GM12875 (cell line): ENCODE measurements around the gene DIP2B.

Experiments used
- H3K4me3 ChIP-seq: one replicate; pipeline ENCODE4 v1.5.1; 2011; ENCODE audit warnings: low read depth, low read length, control low read depth
- CTCF ChIP-seq: IDR thresholded peaks from 2 replicates; pipeline ENCODE4 v1.5.1; 2011; ENCODE audit warnings: low read depth, mild to moderate bottlenecking, control low read depth, inconsistent platforms, low read length, moderate library complexity, borderline replicate concordance; ENCODE audit not compliant: insufficient read depth

The DIP2B gene

DNA sequence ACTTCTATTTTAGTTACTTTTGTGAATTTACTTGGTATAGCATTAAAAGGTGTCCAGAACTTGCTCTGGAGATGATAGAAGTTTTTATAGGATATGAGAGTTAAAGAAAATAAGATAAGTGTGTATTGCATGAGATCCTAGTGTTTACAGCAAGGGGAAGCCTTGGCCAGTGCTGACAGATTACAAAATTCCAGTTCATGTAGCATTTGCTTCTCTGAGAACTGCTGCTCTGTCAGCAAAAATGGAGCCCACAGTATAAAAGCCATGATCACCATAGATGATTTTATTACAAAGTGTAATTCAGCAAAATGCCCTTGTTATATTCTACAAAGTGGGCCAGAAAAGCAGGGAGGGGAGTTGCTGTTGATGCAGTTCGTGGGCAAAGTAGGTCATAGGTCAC, 219.1 kb downstream of the DIP2B start:
- no peak for TF ChIP-seq CTCF
- H3K4me3 ChIP-seq, result no peak overlapping the region

GRCh38 chr12:50725011-50725942, 220.5 kb downstream of the DIP2B start:
- no peak for TF ChIP-seq CTCF
- no peak overlapping the region for H3K4me3 ChIP-seq

GRCh38 chr12:50727466-50727865, 222.7 kb downstream of the DIP2B start:
- no peak for TF ChIP-seq CTCF
- H3K4me3 ChIP-seq, result no peak overlapping the region

DNA sequence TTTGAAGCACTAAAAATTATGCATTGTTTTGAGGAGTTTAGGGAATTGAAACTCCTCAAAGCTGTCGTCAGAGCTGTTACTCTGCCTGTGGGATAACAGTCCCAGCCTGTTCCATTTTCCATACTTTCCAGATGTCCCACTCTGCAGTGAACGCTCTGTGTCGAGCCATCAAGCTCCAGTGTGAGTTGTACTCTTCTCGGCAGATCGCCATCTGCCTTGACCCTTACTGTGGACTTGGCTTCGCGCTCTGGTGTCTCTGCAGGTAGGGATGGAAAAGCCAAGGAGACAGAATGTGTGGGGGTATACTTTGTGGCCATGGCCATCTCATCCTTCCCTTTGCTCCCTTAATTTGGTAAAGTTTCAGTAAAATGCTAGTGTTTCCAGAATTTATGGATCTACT, 223.6 kb downstream of the DIP2B start:
- TF ChIP-seq CTCF, result no peak
- H3K4me3 ChIP-seq, result no peak overlapping the region

DNA sequence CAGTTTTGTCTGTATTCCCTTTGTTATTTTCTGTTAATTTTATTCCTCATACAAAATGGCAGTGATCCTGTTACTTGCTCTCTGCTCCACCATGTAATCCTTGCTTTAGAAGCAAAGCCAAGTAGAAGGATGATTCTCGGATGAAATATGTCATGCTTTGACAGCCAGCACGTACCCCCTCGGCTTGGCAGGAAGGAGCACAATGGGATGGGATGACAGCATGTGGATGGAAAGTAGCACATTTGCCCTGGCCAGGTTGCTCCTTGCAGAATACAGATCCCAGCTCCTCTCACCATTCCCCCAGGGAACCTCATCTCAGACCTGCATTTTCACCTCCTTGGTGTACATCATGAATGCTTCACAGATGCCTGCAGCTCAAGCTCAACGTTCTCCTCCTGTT, 224.1 kb downstream of the DIP2B start:
- no peak overlapping the region for H3K4me3 ChIP-seq
- no peak for TF ChIP-seq CTCF

DNA sequence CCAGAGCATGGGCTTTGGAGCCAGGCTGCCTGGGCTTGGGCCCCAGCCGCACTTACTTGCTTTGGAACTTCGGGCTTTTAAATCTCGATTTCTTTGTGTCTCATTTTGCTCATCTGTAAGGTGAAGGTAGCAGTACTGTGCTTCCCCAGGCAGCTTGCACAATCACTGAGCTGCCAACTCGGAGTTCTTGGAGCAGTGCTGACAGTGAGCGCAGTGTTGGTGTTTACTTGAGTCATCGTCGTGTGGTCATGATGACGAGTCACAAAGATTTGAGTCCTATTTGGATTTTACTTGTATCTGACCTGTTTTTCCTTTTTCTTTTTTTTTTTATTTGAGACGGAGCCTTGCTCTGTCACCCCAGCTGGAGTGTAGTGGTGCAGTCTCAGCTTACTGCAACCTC, 227.8 kb downstream of the DIP2B start:
- TF ChIP-seq CTCF, result no peak
- H3K4me3 ChIP-seq, result no peak overlapping the region

GRCh38 chr12:50733706-50734105, 228.9 kb downstream of the DIP2B start:
- TF ChIP-seq CTCF, result no peak
- no peak overlapping the region for H3K4me3 ChIP-seq
